HL-60 (cell line): Measurements from ENCODE around the gene ATP6V0D1.

ENCODE experiments used
- DNase-seq, 2 experiments: peaks; one replicate each; pipeline ENCODE4 v3.0.0-alpha.2; 2010 to 2020; ENCODE audit warnings: low read depth in 1 of 2, low spot score in 1 of 2
- H3K27ac ChIP-seq: fragments of 250-450 bp; sonication (Bioruptor Pico); replicated peaks from 2 replicates; pipeline ENCODE4 v1.5.1; 2020; ENCODE audit warnings: mild to moderate bottlenecking, moderate library complexity
- H3K27me3 ChIP-seq: fragments of 250-450 bp; sonication (Bioruptor Pico); 2 replicates; pipeline ENCODE4 v1.5.1; 2021; ENCODE audit warnings: mild to moderate bottlenecking, moderate library complexity; ENCODE audit not compliant: insufficient read depth, poor library complexity, severe bottlenecking
- H3K4me3 ChIP-seq: replicated peaks from 2 replicates; pipeline ENCODE4 v1.5.1; 2011; ENCODE audit warnings: mild to moderate bottlenecking, control low read depth, low read length; ENCODE audit not compliant: insufficient read depth
- CTCF ChIP-seq: IDR thresholded peaks from one replicate; pipeline ENCODE4 v1.5.1; 2011; ENCODE audit warnings: low read length, control low read depth, inconsistent platforms; ENCODE audit not compliant: insufficient read depth
- GABPA ChIP-seq: IDR thresholded peaks from 2 replicates; pipeline ENCODE4 v1.6.1; 2012; ENCODE audit warnings: low read depth
- POLR2AphosphoS5 ChIP-seq: IDR thresholded peaks from 2 replicates; pipeline ENCODE4 v1.6.1; 2012; ENCODE audit warnings: low read depth
- REST ChIP-seq: IDR thresholded peaks from 2 replicates; pipeline ENCODE4 v1.6.1; 2012; ENCODE audit warnings: low read depth; ENCODE audit not compliant: insufficient replicate concordance
- SPI1 ChIP-seq: IDR thresholded peaks from 2 replicates; pipeline ENCODE4 v1.6.1; 2012; ENCODE audit warnings: low read depth, mild to moderate bottlenecking, borderline replicate concordance

The ATP6V0D1 gene

GRCh38 chr16:67403976-67404555 lies 76.9 kb downstream of the ATP6V0D1 start:
- DNase-seq, result no peak
- Histone ChIP-seq H3K27me3 (no peaks in the 10 kb centered on the region), H3K4me3 (no peak overlapping the region), H3K27ac (no peak overlapping the region)
- TF ChIP-seq POLR2AphosphoS5 (no peak), SPI1 (no peak), REST (no peak)

DNA sequence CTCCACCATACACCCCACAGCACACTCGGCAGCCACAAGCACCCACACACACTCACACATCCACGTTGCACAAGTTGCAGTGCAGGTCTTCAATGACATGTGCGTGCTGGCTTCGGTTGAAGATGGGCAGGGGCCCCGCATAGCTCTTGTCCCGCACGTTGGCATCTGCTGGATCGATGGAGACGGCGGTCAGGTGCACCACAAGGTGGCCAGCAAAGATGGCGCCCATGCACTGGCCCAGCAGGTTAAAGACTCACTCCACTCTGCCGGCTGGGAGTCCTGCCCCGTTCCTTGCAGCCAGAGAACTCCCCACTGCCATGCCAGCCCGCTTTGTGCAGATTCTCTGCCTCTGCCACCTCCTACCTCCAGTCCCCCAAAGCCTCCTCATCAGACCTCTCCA lies 80.1 kb downstream of the ATP6V0D1 start:
- TF ChIP-seq POLR2AphosphoS5 (no peak), GABPA (no peak), SPI1 (no peak), CTCF (no peak), REST (no peak)

DNA sequence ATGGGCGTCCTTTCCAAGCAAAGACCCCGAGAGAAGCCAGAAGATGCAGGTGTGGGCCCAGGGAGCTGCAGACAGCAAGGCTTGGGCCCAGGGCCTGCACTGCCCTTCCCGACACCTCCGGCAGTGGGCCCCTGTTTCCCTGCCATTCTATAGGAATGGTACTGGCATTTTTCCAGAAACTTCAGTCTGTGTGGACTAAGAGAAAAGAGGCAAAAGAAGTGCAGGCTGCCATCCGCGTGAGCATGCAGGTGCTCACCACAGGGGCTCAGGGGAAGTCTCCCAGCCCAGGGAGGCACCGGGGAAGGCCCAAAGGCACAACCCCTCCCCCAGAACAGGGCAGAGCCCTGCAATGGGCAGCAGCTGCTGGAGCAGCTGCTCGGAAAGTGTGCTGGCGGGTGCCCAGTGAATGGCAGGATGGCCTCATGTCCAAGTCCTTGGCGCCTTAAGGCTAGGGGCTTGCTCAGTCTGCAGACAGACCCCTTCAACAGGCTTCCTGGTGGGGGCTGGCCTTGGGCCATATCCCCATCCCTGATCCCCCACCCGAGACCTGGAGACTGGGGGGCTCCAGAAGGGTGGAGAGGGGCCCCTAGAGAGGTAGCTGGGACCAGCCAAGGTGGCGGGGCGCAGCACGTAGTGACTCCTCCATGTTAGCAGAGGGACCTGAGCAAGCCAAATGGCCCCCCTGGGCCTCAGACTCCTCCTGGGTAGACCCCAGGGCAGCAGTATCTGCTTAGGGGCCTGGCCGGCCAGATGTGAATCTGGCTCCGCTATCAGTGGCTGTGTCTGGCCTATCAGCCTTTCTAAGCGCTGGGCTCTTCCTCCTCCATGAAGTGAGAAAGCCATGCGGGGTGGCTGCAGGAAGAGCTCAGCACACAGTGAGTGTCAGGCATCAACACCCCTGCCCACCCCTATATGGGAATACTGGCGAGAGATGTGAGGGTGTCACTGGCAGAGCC lies 80.9 kb downstream of the ATP6V0D1 start:
- H3K4me3 ChIP-seq, result no peak overlapping the region
- TF ChIP-seq SPI1 (no peak), GABPA (no peak), CTCF (no peak), POLR2AphosphoS5 (no peak), REST (no peak)
- no peak for DNase-seq
- no peak overlapping the region for H3K27ac ChIP-seq
- H3K27me3 ChIP-seq, result no peaks in the 10 kb centered on the region

More for the DNA sequence above, 80.1 kb downstream of the ATP6V0D1 start:
- H3K27me3 ChIP-seq, result no peaks in the 10 kb centered on the region
- no peak overlapping the region for H3K27ac ChIP-seq
- no peak overlapping the region for H3K4me3 ChIP-seq
- no peak for DNase-seq
